GM18505 (cell line): ENCODE measurements around the gene TMEM214.

Experiments used
- ATAC-seq: cut with Tn5 transposase; IDR thresholded peaks from one replicate; pipeline ENCODE4 v1.9.1; 2021; ENCODE audit not compliant: unreplicated experiment
- POLR2A ChIP-seq: IDR thresholded peaks from 4 replicates; pipeline ENCODE4 v1.6.1; 2011; ENCODE audit warnings: borderline replicate concordance; ENCODE audit not compliant: insufficient read depth, insufficient read length; ENCODE audit errors: extremely low read depth

TMEM214 gene

DNA sequence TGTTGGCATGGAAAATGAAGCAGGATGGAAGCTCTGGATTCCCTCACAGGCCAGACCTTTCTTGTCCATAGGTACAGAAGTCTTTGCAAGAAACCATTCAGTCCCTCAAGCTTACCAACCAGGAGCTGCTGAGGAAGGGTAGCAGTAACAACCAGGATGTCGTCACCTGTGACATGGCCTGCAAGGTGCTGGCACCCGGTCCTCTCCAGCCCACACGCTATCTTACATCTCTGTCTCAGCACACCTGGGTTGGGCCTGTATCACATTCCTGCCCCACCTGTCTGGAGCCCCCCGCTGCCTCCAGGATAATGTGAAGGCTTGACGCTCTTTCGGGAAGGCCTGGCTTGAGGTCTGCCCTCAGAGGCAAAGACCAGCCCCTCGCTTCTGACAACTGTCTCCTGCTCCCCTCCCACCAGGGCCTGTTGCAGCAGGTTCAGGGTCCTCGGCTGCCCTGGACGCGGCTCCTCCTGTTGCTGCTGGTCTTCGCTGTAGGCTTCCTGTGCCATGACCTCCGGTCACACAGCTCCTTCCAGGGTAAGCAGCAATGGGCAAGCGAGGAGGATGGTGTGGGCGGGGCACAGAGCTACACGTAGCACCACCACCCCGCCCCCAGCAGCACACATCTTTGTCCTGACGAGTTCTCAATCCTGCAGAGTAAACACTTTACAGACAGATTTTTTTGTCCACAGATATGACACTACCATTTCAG is 6.0 kb downstream of the TMEM214 start:
- ATAC-seq: no peak
- TF ChIP-seq POLR2A: no peak

GRCh38 chr2:27039426-27039825 is 6.7 kb downstream of the TMEM214 start:
- no peak for TF ChIP-seq POLR2A
- no peak for ATAC-seq

- TF ChIP-seq POLR2A: no peak
- ATAC-seq: no peak
Measured at GRCh38 chr2:27039871-27040270, 7.1 kb downstream of the TMEM214 start.

DNA sequence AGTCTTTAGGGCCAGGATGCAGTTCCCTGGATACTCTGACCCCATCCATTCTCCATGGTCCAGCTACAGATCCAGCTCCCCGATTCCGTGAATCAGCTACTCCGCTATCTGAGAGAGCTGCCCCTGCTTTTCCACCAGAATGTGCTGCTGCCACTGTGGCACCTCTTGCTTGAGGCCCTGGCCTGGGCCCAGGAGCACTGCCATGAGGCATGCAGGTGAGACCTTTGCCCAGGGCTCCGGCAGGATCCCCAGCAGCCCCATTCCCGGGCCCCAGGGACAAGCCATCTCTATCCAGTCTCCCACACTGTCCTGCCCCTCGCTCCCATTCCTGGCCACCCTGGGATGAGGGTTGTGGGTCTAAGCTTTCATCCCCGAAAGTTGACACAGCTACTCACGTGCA is 7.5 kb downstream of the TMEM214 start:
- no peak for TF ChIP-seq POLR2A
- no peak for ATAC-seq

DNA sequence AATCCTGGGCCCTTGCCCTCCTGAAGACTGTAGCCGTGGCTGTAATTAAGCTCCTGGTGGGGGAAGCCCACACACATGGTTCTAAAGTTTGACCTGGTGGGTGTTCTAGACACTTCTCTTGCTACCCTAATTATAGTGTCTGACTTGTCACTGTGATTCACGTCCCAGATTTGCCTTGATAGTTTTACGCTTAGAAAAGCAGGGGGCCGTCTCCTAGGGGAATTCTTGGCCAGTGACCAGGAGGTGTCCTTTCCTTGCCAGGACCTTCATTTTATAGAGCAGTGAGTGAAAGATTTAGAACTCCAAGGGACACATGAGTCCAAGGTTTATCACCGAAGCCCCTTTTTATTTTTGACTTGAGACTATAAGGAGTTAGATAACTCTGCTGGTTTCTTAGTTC is 9.0 kb downstream of the TMEM214 start:
- TF ChIP-seq POLR2A: no peak
- ATAC-seq: peak; percentile 23

DNA sequence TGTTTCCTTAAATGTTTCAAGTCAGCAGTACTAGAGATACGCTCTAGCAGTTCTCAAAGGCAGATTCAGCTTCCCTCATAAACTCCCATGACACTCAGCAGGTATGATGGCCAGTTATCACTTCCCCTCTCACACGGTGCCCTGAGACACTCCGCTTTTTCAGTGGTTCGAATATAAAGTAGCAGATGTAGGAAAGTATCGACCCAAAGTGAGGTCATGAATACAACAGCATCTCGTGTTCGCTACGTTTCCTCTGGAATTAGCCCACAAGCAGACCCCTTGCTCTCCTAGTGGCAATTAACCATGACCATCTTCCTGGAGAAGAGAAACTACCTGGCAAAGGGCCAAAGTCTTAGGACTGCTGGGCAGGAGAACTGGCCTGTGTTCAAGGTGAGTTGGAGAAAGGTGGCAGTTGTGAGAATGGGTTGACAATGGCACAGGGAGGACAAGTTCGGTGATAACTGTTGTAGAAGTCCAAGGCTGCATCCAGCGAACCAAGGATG is 9.4 kb downstream of the TMEM214 start:
- peak; percentile 59 for ATAC-seq

GRCh38 chr2:27042985-27043634 is 10.3 kb downstream of the TMEM214 start:
- no peak for TF ChIP-seq POLR2A
- ATAC-seq: no peak

More for the DNA sequence above, 9.4 kb downstream of the TMEM214 start:
- no peak for TF ChIP-seq POLR2A

GRCh38 chr2:27049422-27050280 is 16.9 kb downstream of the TMEM214 start:
- TF ChIP-seq POLR2A: no peak
- peak; percentile 24 for ATAC-seq

GRCh38 chr2:27050281-27050995 is 17.7 kb downstream of the TMEM214 start:
- TF ChIP-seq POLR2A: peak; percentile 75
- peak; percentile 48 for ATAC-seq

- peak; percentile 63 for ATAC-seq
- TF ChIP-seq POLR2A: peak; percentile 84
Measured at GRCh38 chr2:27050996-27051901, 18.5 kb downstream of the TMEM214 start, which contains the start of gene AGBL5. AGBL5 (plus strand) TSS chr2:27051668; CDS start chr2:27052959, 1,291 bp downstream.

- no peak for TF ChIP-seq POLR2A
- ATAC-seq: no peak
Measured at GRCh38 chr2:27051902-27052645, 19.3 kb downstream of the TMEM214 start.

- no peak for TF ChIP-seq POLR2A
- ATAC-seq: no peak
Measured at GRCh38 chr2:27053321-27053720, 20.6 kb downstream of the TMEM214 start.

- no peak for TF ChIP-seq POLR2A
- no peak for ATAC-seq
Measured at GRCh38 chr2:27053776-27054175, 21.0 kb downstream of the TMEM214 start.
